NCI-H510A treated with DMSO at 0.1 percent for 48 hours (cell line): Measurements from ENCODE around the gene GIMAP7.
"Not testable (repeated sequence)": the region's sequence is repeated elsewhere in the genome, so short reads cannot be mapped to it uniquely, and the experiment has no call there.

ENCODE experiments used
- DNase-seq: peaks from one replicate; lab custom pipeline; 2025; lab: John Stamatoyannopoulos, UW

Gene GIMAP7

GRCh38 chr7:150514748-150515222, at the start of gene GIMAP7:
GIMAP7 (plus strand) TSS chr7:150514872; CDS start chr7:150519975, 5,103 bp downstream.
- DNase-seq, result no peak

- DNase-seq, result no peak
These were observed 49.7 kb upstream of the GIMAP7 start for GRCh38 chr7:150464962-150465361.

- DNase-seq, result peak; percentile 2
These were observed 49.3 kb upstream of the GIMAP7 start for GRCh38 chr7:150465414-150465813.

DNA sequence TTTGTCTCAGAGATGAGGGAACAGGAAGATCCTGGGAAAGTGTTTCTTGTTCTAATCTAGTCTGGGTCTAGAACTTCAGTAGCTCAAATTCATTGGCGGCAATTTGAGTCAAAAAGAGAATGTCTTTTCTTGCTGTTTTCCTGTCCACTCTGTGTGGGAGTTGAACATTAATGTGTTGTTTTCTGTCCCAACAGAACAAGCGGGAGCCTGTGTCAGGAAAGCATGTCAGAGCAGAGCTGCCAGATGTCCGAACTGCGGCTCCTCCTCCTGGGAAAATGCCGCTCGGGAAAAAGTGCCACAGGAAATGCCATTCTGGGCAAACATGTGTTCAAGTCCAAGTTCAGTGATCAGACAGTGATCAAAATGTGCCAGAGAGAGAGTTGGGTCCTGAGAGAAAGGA, 48.2 kb upstream of the GIMAP7 start:
- DNase-seq, result no peak

DNA sequence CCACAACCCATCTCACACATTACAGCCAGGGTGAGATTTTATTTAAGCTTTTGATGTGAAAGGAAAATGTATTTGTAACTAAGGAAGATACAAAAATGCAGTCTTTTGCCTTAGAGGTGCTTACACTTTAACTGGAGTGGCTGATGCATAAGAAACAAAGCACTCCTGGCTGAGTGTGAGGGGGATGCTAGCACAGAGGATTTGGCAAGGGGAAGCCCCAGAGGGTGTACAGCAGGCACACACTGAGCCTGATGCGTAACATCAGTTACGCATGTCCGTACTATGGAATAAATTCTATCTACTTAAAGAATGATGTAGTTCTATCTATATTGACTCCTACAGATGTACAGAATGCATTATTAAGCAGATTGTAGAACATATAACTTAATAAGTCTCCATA, 46.4 kb upstream of the GIMAP7 start:
- no peak for DNase-seq

DNA sequence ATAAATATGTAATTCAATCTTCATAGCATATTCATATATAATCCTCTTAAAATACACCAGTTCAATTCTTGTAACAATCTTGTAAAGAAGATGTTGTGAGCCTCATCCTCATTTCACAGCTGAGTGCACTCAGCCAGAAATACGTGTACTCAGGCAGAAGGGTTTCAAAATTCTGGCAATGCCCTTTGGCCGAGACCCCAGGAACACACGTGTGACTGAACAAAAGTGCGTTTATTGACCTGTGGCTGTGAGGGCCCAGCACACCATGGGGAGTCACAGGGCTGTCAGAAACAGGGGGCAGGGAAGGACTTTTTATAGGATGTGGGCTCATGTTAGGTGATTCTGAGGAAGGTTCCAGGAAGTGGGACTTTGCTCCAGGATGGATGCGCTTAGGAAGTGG, 42.8 kb upstream of the GIMAP7 start:
- no peak for DNase-seq

GRCh38 chr7:150473902-150474301, 40.8 kb upstream of the GIMAP7 start:
- DNase-seq, result no peak

DNA sequence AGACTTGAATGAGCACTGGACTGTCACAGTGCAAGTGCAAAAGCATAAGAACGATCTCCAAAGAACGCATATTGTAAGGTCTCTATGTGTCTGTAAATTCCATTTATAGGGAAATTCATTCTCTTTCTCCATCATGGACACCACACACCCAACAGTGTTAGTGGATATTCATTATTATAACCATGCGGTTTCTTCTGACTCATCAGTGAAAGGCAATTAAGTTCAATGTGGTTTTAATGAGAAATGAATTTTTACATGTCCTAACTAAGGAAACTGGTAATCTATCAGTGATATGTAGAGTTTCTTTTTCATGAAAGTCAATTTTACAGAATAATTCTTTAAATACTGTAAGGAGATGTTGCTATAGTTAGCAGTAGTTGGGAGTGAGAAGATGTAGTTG, 38.4 kb upstream of the GIMAP7 start:
- DNase-seq, result no peak

- no peak for DNase-seq
These were observed 37.6 kb upstream of the GIMAP7 start for GRCh38 chr7:150476819-150477631.

DNA sequence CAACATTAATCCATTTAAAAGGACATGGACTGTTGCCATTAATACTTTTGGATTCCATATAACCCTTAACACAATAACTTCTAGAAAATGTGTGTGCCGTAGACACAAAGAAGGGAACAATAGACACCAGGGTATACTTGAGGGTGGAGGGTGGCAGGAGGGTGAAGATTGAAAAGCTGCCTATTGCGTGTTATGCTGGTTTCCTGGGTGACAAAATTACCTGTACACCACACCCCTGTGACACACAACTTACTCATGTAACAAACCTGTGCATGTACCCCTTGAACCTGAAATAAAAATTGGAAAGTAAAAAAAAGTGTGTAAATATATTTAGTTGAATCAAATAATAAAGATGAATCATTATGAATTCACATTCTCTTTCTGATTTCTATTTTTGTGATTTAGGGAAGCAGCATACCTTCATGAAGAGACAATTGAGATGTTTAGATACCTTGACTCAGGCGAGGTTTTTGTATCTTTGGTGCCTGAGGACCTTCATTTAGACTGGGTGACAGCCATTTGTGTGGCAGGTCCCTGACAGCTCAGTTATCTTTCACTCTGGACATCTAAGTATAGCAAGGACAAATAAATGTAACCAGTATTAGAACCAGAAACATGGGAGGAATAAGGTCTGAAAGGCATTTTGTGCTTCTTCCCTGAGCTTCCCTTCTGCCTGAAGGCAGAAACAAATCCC, 35.5 kb upstream of the GIMAP7 start:
- DNase-seq, result no peak

GRCh38 chr7:150481186-150481920, 33.3 kb upstream of the GIMAP7 start:
- DNase-seq, result no peak

GRCh38 chr7:150481922-150482321, 32.8 kb upstream of the GIMAP7 start:
- no peak for DNase-seq

DNA sequence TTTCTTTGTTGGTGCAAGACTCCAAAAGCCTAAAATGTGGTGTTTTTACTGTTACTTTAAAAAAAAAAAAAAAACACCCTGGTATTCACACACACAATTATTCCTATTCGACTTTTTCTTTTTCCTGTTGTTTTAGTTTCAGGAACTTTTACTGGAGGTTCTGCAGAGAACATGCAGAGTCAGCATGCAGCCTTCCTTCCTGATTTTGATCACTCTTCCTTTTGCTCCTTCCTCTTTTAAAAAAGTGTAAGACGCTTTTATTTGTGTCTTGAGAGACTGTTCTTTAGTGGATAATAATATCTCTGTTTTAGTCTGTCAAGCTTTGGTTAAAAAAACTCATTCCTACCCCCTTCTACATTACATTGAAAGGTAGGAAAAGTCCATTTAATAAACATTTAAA, 31.2 kb upstream of the GIMAP7 start:
- not testable (repeated sequence) for DNase-seq

GRCh38 chr7:150484071-150484470, 30.6 kb upstream of the GIMAP7 start:
- DNase-seq, result not testable (repeated sequence)

GRCh38 chr7:150487625-150488024, 27.0 kb upstream of the GIMAP7 start:
- DNase-seq, result no peak

DNA sequence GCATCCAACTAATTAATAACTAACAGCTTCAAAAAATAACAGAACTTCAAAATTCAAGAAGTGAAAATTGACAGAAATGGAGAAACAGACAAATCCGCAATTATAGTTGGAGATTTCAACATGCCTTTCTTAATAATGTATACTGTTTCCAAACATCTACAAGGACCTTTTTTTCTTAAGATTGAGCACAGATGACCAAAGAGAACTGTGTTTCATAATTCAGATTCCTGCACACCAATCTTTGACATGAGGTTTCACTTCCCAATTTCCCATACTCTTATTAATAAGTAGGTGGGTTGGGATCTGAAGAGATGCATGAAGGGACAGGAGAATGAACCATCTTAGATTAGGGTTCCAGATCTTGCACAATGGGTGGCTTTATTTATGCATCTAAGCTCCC, 24.9 kb upstream of the GIMAP7 start:
- DNase-seq, result no peak

DNA sequence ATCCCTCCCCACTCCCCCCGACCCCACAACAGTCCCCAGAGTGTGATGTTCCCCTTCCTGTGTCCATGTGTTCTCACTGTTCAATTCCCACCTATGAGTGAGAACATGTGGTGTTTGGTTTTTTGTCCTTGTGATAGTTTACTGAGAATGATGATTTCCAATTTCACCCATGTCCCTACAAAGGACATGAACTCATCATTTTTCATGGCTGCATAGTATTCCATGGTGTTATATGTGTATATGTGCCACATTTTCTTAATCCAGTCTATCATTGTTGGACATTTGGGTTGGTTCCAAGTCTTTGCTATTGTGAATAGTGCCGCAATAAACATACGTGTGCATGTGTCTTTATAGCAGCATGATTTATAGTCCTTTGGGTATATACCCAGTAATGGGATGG, 21.2 kb upstream of the GIMAP7 start:
- not testable (repeated sequence) for DNase-seq

DNA sequence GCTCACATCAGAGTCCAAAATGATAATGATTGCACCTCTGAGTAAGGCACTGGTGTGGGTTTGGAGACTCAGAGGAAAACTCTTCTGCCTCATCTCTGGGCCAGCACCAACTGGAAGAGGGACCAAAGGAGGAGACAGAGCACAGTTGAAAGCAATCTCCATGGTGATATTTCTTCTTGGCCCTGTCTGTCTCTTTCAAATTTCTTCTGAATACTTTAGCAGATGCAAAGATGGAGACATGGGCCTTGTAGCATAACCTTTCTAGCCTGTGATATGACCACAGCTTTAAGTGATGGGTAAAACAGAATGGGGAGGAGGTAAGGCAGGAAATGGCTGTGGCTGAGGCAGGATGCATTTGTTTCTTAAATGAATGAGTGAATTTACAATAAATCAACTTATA, 12.2 kb upstream of the GIMAP7 start:
- no peak for DNase-seq

DNA sequence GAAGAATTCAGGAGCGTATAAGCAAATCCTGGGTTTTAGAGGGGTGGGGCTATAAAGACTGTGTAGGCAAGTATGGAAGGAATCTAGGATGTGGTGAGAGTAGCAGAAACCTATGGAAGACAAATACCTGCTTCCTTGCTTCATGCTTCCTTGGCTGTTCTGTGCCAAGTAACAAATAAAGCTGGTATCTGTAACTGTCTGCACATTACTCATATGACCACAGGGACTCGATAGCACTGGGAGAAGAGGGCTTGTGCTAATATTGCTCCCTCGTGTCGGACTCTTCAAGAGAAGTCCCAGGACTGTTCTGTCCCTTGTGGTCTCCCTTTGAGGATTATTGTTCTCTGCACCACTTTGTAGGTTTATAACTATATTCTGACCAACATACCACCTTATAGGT, 11.5 kb upstream of the GIMAP7 start:
- DNase-seq, result no peak

DNA sequence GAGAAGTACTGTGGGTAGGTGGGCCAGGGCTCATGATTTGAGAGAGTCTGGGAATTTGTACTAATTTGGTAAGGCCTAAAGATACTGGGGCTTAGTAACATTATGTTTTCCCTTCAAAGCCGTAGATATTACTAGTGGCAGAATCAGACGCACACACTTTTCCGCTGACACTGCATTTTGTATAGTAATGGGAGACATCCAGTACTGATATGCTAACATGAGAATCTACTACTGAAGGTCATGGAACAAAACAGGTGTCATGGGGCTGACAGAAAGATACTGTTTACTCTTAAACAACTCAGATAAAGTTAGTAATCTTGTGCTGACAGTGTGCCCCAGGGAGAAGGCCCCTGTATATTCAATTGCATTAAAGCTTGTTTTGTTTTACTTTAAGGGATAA, 11.1 kb upstream of the GIMAP7 start:
- no peak for DNase-seq

GRCh38 chr7:150507947-150508602, 6.6 kb upstream of the GIMAP7 start:
- DNase-seq, result no peak

DNA sequence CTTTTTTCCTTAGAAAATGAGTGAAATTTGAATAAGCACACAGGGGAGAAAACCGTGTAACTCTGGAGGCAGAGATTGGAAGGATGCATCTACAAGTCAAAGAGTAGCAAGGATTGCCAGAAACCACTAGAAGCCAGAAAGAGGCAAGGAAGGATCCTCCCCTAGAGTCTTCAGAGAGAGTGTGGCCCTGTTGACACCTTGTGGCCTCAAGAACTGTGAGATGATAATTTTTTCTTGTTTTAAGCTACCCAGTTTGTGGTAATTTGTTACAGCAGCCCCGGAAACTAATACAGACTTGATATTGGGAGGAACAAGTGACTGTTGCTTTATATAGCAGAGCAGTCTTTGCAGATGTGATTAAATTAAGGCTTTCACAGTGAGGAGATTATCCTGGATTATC, 3.6 kb upstream of the GIMAP7 start:
- DNase-seq, result no peak
